ENCODE measurements around the gene TIGD7. TPM values are rescaled to one million over a fixed set of nuclear protein-coding genes. Genes with fewer than 3 reads are reported as not detected.

Gene TIGD7
- total RNA-seq, 2 donors from 2014 or later = 2.6 to 4.6 TPM

- Histone ChIP-seq H3K9me3 (peaks cover 0 to 54% (median 5%) of the 10 kb centered on the region in 3 donors), H3K27me3 (no peaks in the 10 kb centered on the region), H3K4me1 (no peaks in the 10 kb centered on the region), H3K4me3 (no peak overlapping the region), H3K36me3 (replicated peaks in 1 of 2; ENCODE audit: insufficient read depth in 1 of 2, low read depth in 2 of 2) (peaks cover 2 to 8% of the 10 kb centered on the region in 2 donors), H3K27ac (no peak overlapping the region)
- TF ChIP-seq CTCF (IDR thresholded peaks at IDR 0.05) = no peak
- no peak for TF ChIP-seq POLR2A (IDR thresholded peaks at IDR 0.05)
- ATAC-seq (no peak), DNase-seq (no peak)
- intact Hi-C loops (cut with DNase I) = no loop called here
- WGBS, 2 donors = 70 to 79% methylated on average over 13 of the region's 13 CpGs
Measured at GRCh38 chr16:3295783-3296182, 9.4 kb downstream of the TIGD7 start.

GRCh38 chr16:3295209-3295608, 10.0 kb downstream of the TIGD7 start:
- TF ChIP-seq POLR2A (IDR thresholded peaks at IDR 0.05) (no peak), CTCF (IDR thresholded peaks at IDR 0.05) (no peak)
- H3K9me3 ChIP-seq = peaks cover 0 to 57% (median 5%) of the 10 kb centered on the region in 3 donors
- no peak for DNase-seq
- 30% methylated on average over 29 to 35 of the region's 45 CpGs for WGBS, 2 donors
- no peaks in the 10 kb centered on the region for H3K4me1 ChIP-seq
- H3K4me3 ChIP-seq = no peak overlapping the region
- no peak for ATAC-seq
- H3K36me3 ChIP-seq (replicated peaks in 1 of 2; ENCODE audit: insufficient read depth in 1 of 2, low read depth in 2 of 2) = peaks cover 7 to 12% of the 10 kb centered on the region in 2 donors
- intact Hi-C loops (cut with DNase I) = no loop called here
- H3K27ac ChIP-seq = no peak overlapping the region
- H3K27me3 ChIP-seq = no peaks in the 10 kb centered on the region

- Histone ChIP-seq H3K27me3 (no peaks in the 10 kb centered on the region), H3K4me1 (no peaks in the 10 kb centered on the region), H3K4me3 (no peak overlapping the region), H3K9me3 (peaks cover 0 to 73% (median 7%) of the 10 kb centered on the region in 3 donors), H3K27ac (no peak overlapping the region), H3K36me3 (replicated peaks in 1 of 2; ENCODE audit: insufficient read depth in 1 of 2, low read depth in 2 of 2) (peaks cover 25 to 27% of the 10 kb centered on the region in 2 donors)
- WGBS, 2 donors = 100% methylated on average over 3 of the region's 3 CpGs
- TF ChIP-seq CTCF (IDR thresholded peaks at IDR 0.05) (no peak), POLR2A (IDR thresholded peaks at IDR 0.05) (no peak)
- intact Hi-C loops (cut with DNase I) = no loop called here
- ATAC-seq = no peak
- DNase-seq = no peak
Measured at GRCh38 chr16:3292604-3293003, 12.6 kb downstream of the TIGD7 start.

GRCh38 chr16:3289998-3290673, 15.1 kb downstream of the TIGD7 start:
- H3K4me3 ChIP-seq = no peak overlapping the region
- TF ChIP-seq CTCF (IDR thresholded peaks at IDR 0.05) (no peak), POLR2A (IDR thresholded peaks at IDR 0.05) (no peak)

GRCh38 chr16:3285131-3285530, 20.1 kb downstream of the TIGD7 start:
- no peak for ATAC-seq
- no peak for DNase-seq
- Histone ChIP-seq H3K27ac (no peak overlapping the region), H3K4me3 (no peak overlapping the region), H3K27me3 (no peaks in the 10 kb centered on the region), H3K36me3 (replicated peaks in 1 of 2; ENCODE audit: insufficient read depth in 1 of 2, low read depth in 2 of 2) (peaks cover 20 to 24% of the 10 kb centered on the region in 2 donors), H3K9me3 (peaks cover 0 to 23% (median 2%) of the 10 kb centered on the region in 3 donors), H3K4me1 (peaks cover 38% of the 10 kb centered on the region)
- TF ChIP-seq POLR2A (IDR thresholded peaks at IDR 0.05) (no peak), CTCF (IDR thresholded peaks at IDR 0.05) (no peak)
- WGBS, 2 donors = 83 to 87% methylated on average over 6 of the region's 6 CpGs
- intact Hi-C loops (cut with DNase I) = no loop called here

More at GRCh38 chr16:3289998-3290673, 15.1 kb downstream of the TIGD7 start:
- intact Hi-C loops (cut with DNase I) = no loop called here
- WGBS, 2 donors = 96 to 97% methylated on average over 16 of the region's 16 CpGs
- no peaks in the 10 kb centered on the region for H3K27me3 ChIP-seq
- no peak for DNase-seq
- peaks cover 27 to 32% of the 10 kb centered on the region in 2 donors for H3K36me3 ChIP-seq (replicated peaks in 1 of 2; ENCODE audit: insufficient read depth in 1 of 2, low read depth in 2 of 2)
- H3K4me1 ChIP-seq = peaks cover 4% of the 10 kb centered on the region
- peaks cover 0 to 63% (median 7%) of the 10 kb centered on the region in 3 donors for H3K9me3 ChIP-seq
- no peak overlapping the region for H3K27ac ChIP-seq
- ATAC-seq = no peak

Data from body of pancreas (tissue), 4 donors.